H9 (cell line): ENCODE measurements around the gene FTO. TPM values are rescaled to one million over a fixed set of nuclear protein-coding genes. Genes with fewer than 3 reads are reported as not detected.

ENCODE experiments used
- DNase-seq: peaks from one replicate; pipeline ENCODE4 v3.0.0-alpha.2; 2017
- H2AFZ ChIP-seq: one replicate; pipeline ENCODE4 v1.6.1; 2013; ENCODE audit warnings: mild to moderate bottlenecking, low read length, control low read depth, moderate library complexity
- H2AK5ac ChIP-seq: 2 replicates; pipeline ENCODE4 v1.6.1; 2013; ENCODE audit warnings: low read length, control low read depth, mixed read lengths; ENCODE audit not compliant: insufficient read length
- H2BK120ac ChIP-seq: one replicate; pipeline ENCODE4 v1.6.1; 2013; ENCODE audit warnings: low read depth, mild to moderate bottlenecking, low read length, control low read depth, inconsistent platforms; ENCODE audit not compliant: poor library complexity, severe bottlenecking
- H2BK12ac ChIP-seq: 2 replicates; pipeline ENCODE4 v1.6.1; 2013; ENCODE audit warnings: low read length, control low read depth, mixed read lengths, low read depth; ENCODE audit not compliant: insufficient read length
- H2BK15ac ChIP-seq: 2 replicates; pipeline ENCODE4 v1.6.1; 2013; ENCODE audit warnings: low read depth, low read length, control low read depth
- H2BK20ac ChIP-seq: one replicate; pipeline ENCODE4 v1.6.1; 2013; ENCODE audit warnings: low read depth, mild to moderate bottlenecking, low read length, control low read depth, inconsistent platforms; ENCODE audit not compliant: poor library complexity, severe bottlenecking
- H2BK5ac ChIP-seq: 2 replicates; pipeline ENCODE4 v1.6.1; 2013; ENCODE audit warnings: low read length, control low read depth, mixed read lengths; ENCODE audit not compliant: insufficient read length
- H3K14ac ChIP-seq: 2 replicates; pipeline ENCODE4 v1.6.1; 2013; ENCODE audit warnings: low read length, control low read depth; ENCODE audit not compliant: insufficient read depth
- H3K18ac ChIP-seq: 2 replicates; pipeline ENCODE4 v1.6.1; 2013; ENCODE audit warnings: low read depth, mild to moderate bottlenecking, mixed read lengths, low read length, control low read depth; ENCODE audit not compliant: insufficient read length
- H3K23ac ChIP-seq: 2 replicates; pipeline ENCODE4 v1.6.1; 2013; ENCODE audit warnings: low read length, control low read depth, mixed read lengths, low read depth; ENCODE audit not compliant: insufficient read length
- H3K23me2 ChIP-seq: 2 replicates; pipeline ENCODE4 v1.6.1; 2013; ENCODE audit warnings: low read depth, mild to moderate bottlenecking, mixed read lengths, low read length, control low read depth; ENCODE audit not compliant: insufficient read length, poor library complexity, severe bottlenecking
- H3K27ac ChIP-seq: 2 replicates; pipeline ENCODE4 v1.5.1; 2013; ENCODE audit warnings: low read length, control low read depth, mixed read lengths, low read depth; ENCODE audit not compliant: insufficient read length
- H3K27me3 ChIP-seq: 2 replicates; pipeline ENCODE4 v1.6.1; 2013; ENCODE audit warnings: low read length, control low read depth, inconsistent platforms; ENCODE audit not compliant: insufficient read depth
- H3K4ac ChIP-seq: 2 replicates; pipeline ENCODE4 v1.6.1; 2013; ENCODE audit warnings: low read depth, mild to moderate bottlenecking, control low read depth, inconsistent platforms, low read length, moderate library complexity
- H3K4me1 ChIP-seq: 2 replicates; pipeline ENCODE4 v1.6.1; 2013; ENCODE audit warnings: low read length, control low read depth, inconsistent platforms; ENCODE audit not compliant: insufficient read depth
- H3K4me2 ChIP-seq: 2 replicates; pipeline ENCODE4 v1.6.1; 2013; ENCODE audit warnings: low read length, control low read depth, mixed read lengths; ENCODE audit not compliant: insufficient read length, insufficient read depth
- H3K56ac ChIP-seq: 2 replicates; pipeline ENCODE4 v1.6.1; 2013; ENCODE audit warnings: low read depth, mild to moderate bottlenecking, mixed read lengths, low read length, control low read depth; ENCODE audit not compliant: insufficient read length
- H3K79me1 ChIP-seq: 2 replicates; pipeline ENCODE4 v1.6.1; 2013; ENCODE audit warnings: low read depth, mild to moderate bottlenecking, moderate library complexity, low read length, control low read depth, inconsistent platforms; ENCODE audit not compliant: insufficient read depth, poor library complexity, severe bottlenecking
- H3K79me2 ChIP-seq: 2 replicates; pipeline ENCODE4 v1.6.1; 2013; ENCODE audit warnings: low read length, control low read depth, inconsistent platforms; ENCODE audit not compliant: insufficient read depth
- H3K9ac ChIP-seq: 2 replicates; pipeline ENCODE4 v1.6.1; 2013; ENCODE audit warnings: low read length, control low read depth, mixed read lengths; ENCODE audit not compliant: insufficient read length; ENCODE audit errors: extremely low read depth
- H3K9me3 ChIP-seq: one replicate; pipeline ENCODE4 v1.6.1; 2013; ENCODE audit warnings: low read depth, low read length, inconsistent platforms; ENCODE audit not compliant: control insufficient read depth
- H3T11ph ChIP-seq: one replicate; pipeline ENCODE4 v1.6.1; 2013; ENCODE audit warnings: mild to moderate bottlenecking, low read length, control low read depth, inconsistent platforms
- H4K20me1 ChIP-seq: one replicate; pipeline ENCODE4 v1.6.1; 2013; ENCODE audit not compliant: control insufficient read depth, insufficient read length, insufficient read depth
- H4K5ac ChIP-seq: 2 replicates; pipeline ENCODE4 v1.6.1; 2013; ENCODE audit warnings: low read depth, mild to moderate bottlenecking, mixed read lengths, low read length, control low read depth; ENCODE audit not compliant: insufficient read length
- H4K8ac ChIP-seq: replicated peaks from 2 replicates; pipeline ENCODE4 v1.6.1; 2013; ENCODE audit warnings: low read length, control low read depth, mixed read lengths, low read depth; ENCODE audit not compliant: insufficient read length
- H4K91ac ChIP-seq: 2 replicates; pipeline ENCODE4 v1.6.1; 2013; ENCODE audit warnings: low read depth, mild to moderate bottlenecking, moderate library complexity, mixed read lengths, low read length, control low read depth; ENCODE audit not compliant: insufficient read length
- H3K27ac Mint-ChIP-seq, 3 experiments: 2 replicates in 2 of 3; 3 replicates in 1 of 3; pipeline ENCODE4 v1.8.0; 2020 to 2021; ENCODE audit warnings: mixed read lengths in 3 of 3, mild to moderate bottlenecking in 1 of 3, moderate library complexity in 1 of 3
- H3K27me3 Mint-ChIP-seq: 2 replicates; pipeline ENCODE4 v1.8.0; 2021; ENCODE audit warnings: low read depth, mild to moderate bottlenecking, moderate library complexity, mixed read lengths
- H3K36me3 Mint-ChIP-seq, 3 experiments: 2 replicates in 2 of 3; 3 replicates in 1 of 3; pipeline ENCODE4 v1.8.0; 2020 to 2021; ENCODE audit warnings: low read depth in 3 of 3, mixed read lengths in 3 of 3; ENCODE audit not compliant: insufficient read depth in 1 of 3
- H3K4me1 Mint-ChIP-seq, 2 experiments: 2 replicates each; pipeline ENCODE4 v1.8.0; 2020; ENCODE audit warnings: mixed read lengths in 2 of 2
- H3K4me3 Mint-ChIP-seq, 2 experiments: 2 replicates in 1 of 2; 3 replicates in 1 of 2; pipeline ENCODE4 v1.8.0; 2020 to 2021; ENCODE audit warnings: mild to moderate bottlenecking in 2 of 2, mixed read lengths in 2 of 2, moderate library complexity in 1 of 2
- H3K9me3 Mint-ChIP-seq, 2 experiments: 2 replicates in 1 of 2; 3 replicates in 1 of 2; pipeline ENCODE4 v1.8.0; 2020; ENCODE audit warnings: mild to moderate bottlenecking in 2 of 2, mixed read lengths in 2 of 2, moderate library complexity in 1 of 2
- WGBS: extraction: QIAGEN DNeasy Blood & Tissue Kit; methylation state at CpG from one replicate; pipeline ENCODE4 v1.1.7; 2013; ENCODE audit warnings: missing lambda C conversion rate, low lambda C conversion rate, mixed read lengths; ENCODE audit not compliant: insufficient read length; ENCODE audit errors: extremely low coverage; 5-methylcytosine and 5-hydroxymethylcytosine counted together
- total RNA-seq: library from RNA; stranded (reverse); gene quantifications from 2 replicates; pipeline ENCODE4 v1.2.1, GENCODE V29; 2021
- TF ChIP-seq, protein P1 (sequence below): fragments of 200-600 bp; sonication (generic); conservative IDR thresholded peaks from 3 replicates; pipeline ENCODE4 v1.8.0; 2021; ENCODE audit warnings: antibody characterized with exemption, mild to moderate bottlenecking

FTO gene
- total RNA-seq, 1 experiment from 2014 or later: 67.9 TPM

DNA sequence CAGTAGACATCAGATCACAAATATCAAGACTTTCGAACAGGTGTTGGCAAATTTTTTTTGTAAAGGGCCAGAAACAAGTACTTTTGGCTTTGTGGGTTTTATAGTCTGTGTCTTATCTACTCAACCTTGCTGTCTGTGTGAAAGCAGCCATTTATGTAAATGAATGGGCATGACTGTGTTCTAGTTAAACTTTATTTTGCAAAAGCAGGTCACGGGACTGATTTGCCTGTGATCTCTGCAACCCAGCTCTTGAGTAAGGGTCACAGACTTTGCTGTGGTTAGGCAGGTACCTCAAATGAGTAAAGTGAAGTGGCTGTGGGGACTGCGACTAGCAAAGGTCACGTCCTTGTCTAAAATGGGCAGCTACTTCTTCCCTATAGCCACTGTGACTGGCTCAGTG is 136.5 kb downstream of the FTO start:
- H3K79me1 ChIP-seq: no peaks in the 10 kb centered on the region
- H2BK12ac ChIP-seq: no peak overlapping the region
- no peaks in the 10 kb centered on the region for H3K79me2 ChIP-seq
- no peaks in the 10 kb centered on the region for H3K27me3 Mint-ChIP-seq
- no peak overlapping the region for H2BK20ac ChIP-seq
- no peak overlapping the region for H3K27ac Mint-ChIP-seq
- H2BK5ac ChIP-seq: no peak overlapping the region
- H3K9me3 Mint-ChIP-seq: no peaks in the 10 kb centered on the region
- no peak overlapping the region for H4K91ac ChIP-seq
- H4K8ac ChIP-seq: no peak overlapping the region
- H3K18ac ChIP-seq: no peak overlapping the region
- no peak overlapping the region for H3K56ac ChIP-seq
- no peak overlapping the region for H3K23ac ChIP-seq
- no peaks in the 10 kb centered on the region for H3K27me3 ChIP-seq
- H3K9ac ChIP-seq: no peak overlapping the region
- no peak overlapping the region for H2AK5ac ChIP-seq
- no peak overlapping the region for H3T11ph ChIP-seq
- no peak overlapping the region for H3K27ac ChIP-seq
- H3K9me3 ChIP-seq: no peaks in the 10 kb centered on the region
- no peak overlapping the region for H3K4me2 ChIP-seq
- H3K36me3 Mint-ChIP-seq: no peaks in the 10 kb centered on the region; a peak in 2 of 7 replicates
- no peak for DNase-seq
- WGBS: no CpG with 5 or more reads among the region's 4 CpGs
- no peak overlapping the region for H2BK15ac ChIP-seq
- no peaks in the 10 kb centered on the region for H3K4me1 ChIP-seq
- H3K4me1 Mint-ChIP-seq: no peaks in the 10 kb centered on the region
- TF ChIP-seq, protein P1, sequence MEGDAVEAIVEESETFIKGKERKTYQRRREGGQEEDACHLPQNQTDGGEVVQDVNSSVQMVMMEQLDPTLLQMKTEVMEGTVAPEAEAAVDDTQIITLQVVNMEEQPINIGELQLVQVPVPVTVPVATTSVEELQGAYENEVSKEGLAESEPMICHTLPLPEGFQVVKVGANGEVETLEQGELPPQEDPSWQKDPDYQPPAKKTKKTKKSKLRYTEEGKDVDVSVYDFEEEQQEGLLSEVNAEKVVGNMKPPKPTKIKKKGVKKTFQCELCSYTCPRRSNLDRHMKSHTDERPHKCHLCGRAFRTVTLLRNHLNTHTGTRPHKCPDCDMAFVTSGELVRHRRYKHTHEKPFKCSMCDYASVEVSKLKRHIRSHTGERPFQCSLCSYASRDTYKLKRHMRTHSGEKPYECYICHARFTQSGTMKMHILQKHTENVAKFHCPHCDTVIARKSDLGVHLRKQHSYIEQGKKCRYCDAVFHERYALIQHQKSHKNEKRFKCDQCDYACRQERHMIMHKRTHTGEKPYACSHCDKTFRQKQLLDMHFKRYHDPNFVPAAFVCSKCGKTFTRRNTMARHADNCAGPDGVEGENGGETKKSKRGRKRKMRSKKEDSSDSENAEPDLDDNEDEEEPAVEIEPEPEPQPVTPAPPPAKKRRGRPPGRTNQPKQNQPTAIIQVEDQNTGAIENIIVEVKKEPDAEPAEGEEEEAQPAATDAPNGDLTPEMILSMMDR: no peak
- H3K14ac ChIP-seq: no peak overlapping the region
- H3K4ac ChIP-seq: no peak overlapping the region
- no peak overlapping the region for H4K5ac ChIP-seq
- no peak overlapping the region for H3K4me3 Mint-ChIP-seq
- H4K20me1 ChIP-seq: no peaks in the 10 kb centered on the region
- H2BK120ac ChIP-seq: no peak overlapping the region
- no peak overlapping the region for H2AFZ ChIP-seq
- no peaks in the 10 kb centered on the region for H3K23me2 ChIP-seq
